HG03432 (cell line): ENCODE results near the gene STPG1.

Experiments used
- ATAC-seq: cut with Tn5 transposase; IDR thresholded peaks from one replicate; pipeline ENCODE4 v1.9.1; 2021; ENCODE audit warnings: mild to moderate bottlenecking, moderate library complexity; ENCODE audit not compliant: unreplicated experiment

The STPG1 gene

GRCh38 chr1:24393892-24394291, 19.7 kb downstream of the STPG1 start:
- ATAC-seq, result no peak

- no peak for ATAC-seq
Observed at GRCh38 chr1:24392982-24393650, 20.5 kb downstream of the STPG1 start.

- ATAC-seq, result no peak
Observed at GRCh38 chr1:24392604-24392946, 21.0 kb downstream of the STPG1 start.

- ATAC-seq, result peak; percentile 70
Observed at GRCh38 chr1:24391882-24392603, 21.5 kb downstream of the STPG1 start.

- peak; percentile 54 for ATAC-seq
Observed at GRCh38 chr1:24390924-24391782, 22.4 kb downstream of the STPG1 start.

GRCh38 chr1:24389231-24389678, 24.3 kb downstream of the STPG1 start:
- ATAC-seq, result no peak

- no peak for ATAC-seq
Observed at GRCh38 chr1:24388331-24388885, 25.2 kb downstream of the STPG1 start.

GRCh38 chr1:24387636-24388175, 25.9 kb downstream of the STPG1 start:
- no peak for ATAC-seq

- no peak for ATAC-seq
Observed at GRCh38 chr1:24386931-24387330, 26.7 kb downstream of the STPG1 start.

- no peak for ATAC-seq
Observed at GRCh38 chr1:24386241-24386640, 27.3 kb downstream of the STPG1 start.

- no peak for ATAC-seq
Observed at GRCh38 chr1:24385160-24385940, 28.2 kb downstream of the STPG1 start.

- peak; percentile 67 for ATAC-seq
Observed at GRCh38 chr1:24384251-24385090, 29.1 kb downstream of the STPG1 start.

GRCh38 chr1:24383381-24383940, 30.1 kb downstream of the STPG1 start:
- no peak for ATAC-seq

GRCh38 chr1:24382165-24382577, 31.4 kb downstream of the STPG1 start:
- ATAC-seq, result no peak

- no peak for ATAC-seq
Observed at GRCh38 chr1:24381256-24381655, 32.3 kb downstream of the STPG1 start.

- ATAC-seq, result no peak
Observed at GRCh38 chr1:24380508-24380907, 33.1 kb downstream of the STPG1 start.

- ATAC-seq, result no peak
Observed at GRCh38 chr1:24379733-24380315, 33.8 kb downstream of the STPG1 start.

GRCh38 chr1:24374891-24375786, 38.4 kb downstream of the STPG1 start:
- no peak for ATAC-seq
